Daoy (cell line): Measurements from ENCODE around the gene PEAK1. TPM values are rescaled to one million over a fixed set of nuclear protein-coding genes. Genes with fewer than 3 reads are reported as not detected.

Experiments
- DNase-seq: peaks from one replicate; pipeline ENCODE4 v3.0.0-alpha.2; 2015; ENCODE audit warnings: low read depth
- total RNA-seq: library from RNA; depleted of rRNA; stranded (reverse); fragments of >200 nt; shearing (Covaris generic); gene quantifications from 2 replicates; pipeline ENCODE4 v1.2.3, GENCODE V29; 2014

Gene PEAK1
- total RNA-seq, 1 experiment from 2014 or later: 12.7 TPM

DNA sequence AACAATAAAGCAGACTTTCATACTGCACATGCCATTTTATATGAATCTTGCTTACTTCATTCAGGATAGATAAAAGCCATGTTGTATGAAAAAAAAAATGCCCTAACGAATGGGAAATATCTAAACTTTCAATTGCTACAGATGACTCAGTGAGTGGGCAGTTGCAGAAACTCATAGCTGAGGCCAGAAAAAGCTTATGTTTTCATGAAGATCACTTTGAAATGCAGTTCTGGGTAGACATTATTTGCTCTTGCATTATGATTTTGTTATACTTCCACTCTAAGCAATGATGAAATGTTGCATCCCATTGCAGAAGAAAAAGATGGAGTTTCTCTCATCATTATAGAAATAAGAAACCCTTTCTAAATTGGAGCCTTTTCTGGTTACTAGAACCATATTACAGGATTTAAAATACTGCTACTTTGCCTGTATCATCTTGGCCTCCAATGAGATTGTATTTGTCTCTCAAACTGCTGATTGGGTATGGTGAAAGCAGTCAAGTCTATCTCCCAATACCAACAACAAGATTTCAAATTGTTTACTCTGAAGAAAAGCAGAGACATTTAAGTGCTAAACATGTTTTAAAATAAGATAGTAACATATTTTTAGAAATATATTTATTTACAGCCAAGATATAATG, 17.0 kb downstream of the PEAK1 start:
- DNase-seq: peak; percentile 22

DNA sequence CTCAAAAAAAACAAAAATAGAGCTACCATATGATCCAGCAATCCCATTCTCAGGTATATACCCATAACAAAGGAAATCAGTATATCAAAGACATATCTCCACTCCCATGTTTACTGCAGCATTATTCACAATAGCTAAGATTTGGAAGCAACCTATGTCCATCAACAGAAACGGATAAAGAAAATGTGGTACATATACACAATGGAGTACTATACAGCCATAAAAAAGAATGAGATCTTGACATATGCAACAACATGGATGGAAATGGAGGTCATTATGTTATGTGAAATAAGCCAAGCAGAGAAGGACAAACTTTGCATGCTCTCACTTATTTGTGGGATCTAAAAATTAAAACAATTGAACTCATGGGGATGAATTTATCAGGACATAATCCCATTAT, 19.6 kb downstream of the PEAK1 start:
- no peak for DNase-seq

DNA sequence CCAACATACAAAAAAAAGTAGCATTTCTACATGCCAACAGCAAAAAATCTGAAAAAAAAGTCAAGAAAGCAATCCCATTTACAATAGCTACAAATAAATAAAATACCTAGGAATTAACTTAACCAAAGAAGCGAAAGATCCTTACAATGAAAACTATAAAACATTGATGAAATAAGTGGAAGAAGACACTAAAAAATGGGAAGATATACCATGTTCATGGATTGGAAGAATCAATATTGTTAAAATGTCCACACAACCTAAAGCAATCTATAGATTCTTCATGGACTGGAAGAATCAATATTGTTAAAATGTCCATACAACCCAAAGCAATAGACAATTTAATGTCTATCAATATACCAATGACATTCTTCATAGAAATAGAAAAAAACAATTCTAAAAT, 21.0 kb downstream of the PEAK1 start:
- DNase-seq: no peak

DNA sequence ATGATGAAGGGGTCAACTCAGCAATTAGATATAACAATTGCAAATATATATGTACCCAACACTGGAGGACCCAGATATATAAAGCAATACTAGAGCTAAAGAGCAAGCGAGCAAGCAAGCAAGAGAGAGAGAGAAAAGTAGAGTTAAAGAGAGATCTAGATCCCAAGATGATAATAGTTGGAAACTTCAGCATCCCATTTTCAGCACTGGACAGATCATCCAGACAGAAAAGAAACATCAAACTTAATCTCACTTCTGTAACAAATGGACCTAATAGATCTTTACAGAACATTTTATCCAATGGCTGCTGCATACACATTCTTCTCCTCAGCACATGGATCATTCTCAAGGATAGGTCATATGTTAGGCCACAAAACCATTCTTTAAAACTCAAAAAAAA, 23.2 kb downstream of the PEAK1 start:
- no peak for DNase-seq

DNA sequence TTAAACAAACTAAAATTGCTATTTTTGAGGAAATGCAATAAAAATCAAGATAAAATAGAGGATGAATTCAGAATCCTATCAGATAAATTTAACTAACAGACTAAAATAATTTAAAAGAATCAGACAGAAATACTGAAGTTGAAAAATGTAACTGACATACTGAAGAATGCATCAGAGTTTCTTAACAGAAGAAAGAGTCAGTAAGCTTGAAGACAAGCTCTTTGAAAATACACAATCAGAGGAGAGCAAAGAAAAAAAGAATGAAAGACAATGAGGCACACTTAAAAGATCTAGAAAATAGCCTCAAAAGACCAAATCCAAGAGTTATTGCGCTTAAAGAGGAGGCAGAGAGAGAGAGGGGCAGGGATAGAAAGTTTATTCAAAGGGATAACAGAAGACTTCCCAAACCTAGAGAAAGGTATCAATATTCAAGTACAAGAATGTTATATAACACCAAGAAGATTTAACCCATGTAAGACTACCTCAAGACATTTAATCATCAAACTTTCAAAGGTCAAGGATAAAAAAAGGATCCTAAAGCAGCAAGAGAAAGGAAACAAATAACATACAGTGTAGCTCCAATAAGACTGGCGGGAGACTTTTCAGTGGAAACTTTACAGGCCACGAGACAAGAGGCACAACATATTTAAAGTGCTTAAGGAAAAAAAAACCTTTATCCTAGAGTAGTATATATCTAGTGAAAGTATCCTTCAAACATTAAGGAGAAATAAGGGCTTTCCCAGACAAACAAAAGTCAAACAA, 24.7 kb downstream of the PEAK1 start:
- DNase-seq: no peak

DNA sequence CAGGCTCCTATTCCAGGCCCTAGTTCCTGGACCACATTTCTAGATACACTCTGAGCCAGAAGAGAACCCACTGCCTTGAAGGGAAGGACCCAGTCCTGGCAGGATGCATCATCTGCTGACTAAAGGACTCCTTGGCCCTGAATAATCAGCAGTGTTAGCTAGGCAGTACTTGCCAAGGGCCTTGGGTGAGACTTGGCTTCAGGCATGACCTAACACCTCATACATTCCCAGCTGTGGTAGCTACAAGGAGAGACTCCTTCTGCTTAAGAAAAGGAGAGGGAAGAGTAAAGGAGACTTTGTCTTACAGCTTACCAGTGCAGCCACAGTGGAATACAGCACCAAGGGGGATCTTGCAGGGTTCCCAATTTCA, 26.4 kb downstream of the PEAK1 start:
- DNase-seq: no peak

DNA sequence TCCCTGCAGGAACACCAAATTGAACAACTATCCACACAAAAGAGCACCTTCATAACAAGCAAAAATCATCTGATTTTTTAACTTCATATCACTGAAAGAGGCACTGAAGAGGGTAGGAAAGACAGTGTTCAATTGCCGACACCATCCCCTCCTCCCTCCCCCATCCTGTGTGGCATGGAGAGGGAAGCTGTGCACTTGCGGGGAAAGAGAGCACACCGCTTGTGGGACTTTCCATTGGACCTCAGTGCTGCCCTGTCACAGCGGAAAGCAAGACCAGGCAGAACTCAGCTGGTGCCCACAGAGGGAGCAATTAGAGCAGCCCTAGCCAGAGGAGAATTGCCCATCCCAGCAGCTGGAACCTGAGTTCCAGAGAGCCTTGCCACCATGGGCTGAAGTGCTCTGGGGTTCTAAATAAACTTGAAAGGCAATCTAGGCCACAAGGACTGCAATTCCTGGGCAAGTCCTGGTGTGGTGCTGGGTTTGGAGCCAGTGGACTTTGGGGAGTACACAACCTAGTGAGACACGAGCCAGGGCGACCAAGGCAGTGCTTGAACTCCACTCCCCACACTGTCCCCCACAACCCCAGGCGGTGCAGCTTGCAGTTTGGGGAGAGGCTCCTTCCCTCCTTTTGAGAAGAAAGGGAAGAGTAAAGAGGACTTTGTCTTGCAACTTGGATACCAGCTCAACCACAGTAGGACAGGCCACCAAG, 27.0 kb downstream of the PEAK1 start:
- DNase-seq: no peak

DNA sequence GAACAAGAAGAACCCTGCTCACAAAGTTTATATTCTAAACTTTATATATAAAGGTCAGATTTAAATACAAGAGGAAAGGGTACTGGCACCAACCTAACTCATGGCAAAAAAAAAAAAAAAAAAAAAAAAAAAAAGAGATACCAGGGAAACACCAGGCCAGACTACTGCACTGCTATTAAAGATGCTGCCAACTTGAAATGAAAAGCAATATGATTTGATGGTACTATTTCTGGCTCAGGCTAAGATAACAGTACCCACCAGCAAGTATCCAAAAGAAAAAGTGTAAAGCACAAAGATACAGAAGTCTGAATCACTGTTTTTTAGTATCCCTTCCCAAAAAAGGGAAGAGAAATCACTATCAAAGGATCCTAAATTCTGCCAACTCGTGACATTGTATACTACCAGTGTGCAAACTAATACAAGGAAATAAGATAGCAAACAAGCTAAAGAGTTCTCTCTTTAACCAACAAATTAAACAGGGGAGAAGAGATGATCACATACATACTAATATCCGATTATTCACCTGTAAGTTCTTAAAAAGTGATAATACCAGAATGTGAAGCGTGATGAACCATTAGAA, 28.4 kb downstream of the PEAK1 start:
- DNase-seq: no peak

DNA sequence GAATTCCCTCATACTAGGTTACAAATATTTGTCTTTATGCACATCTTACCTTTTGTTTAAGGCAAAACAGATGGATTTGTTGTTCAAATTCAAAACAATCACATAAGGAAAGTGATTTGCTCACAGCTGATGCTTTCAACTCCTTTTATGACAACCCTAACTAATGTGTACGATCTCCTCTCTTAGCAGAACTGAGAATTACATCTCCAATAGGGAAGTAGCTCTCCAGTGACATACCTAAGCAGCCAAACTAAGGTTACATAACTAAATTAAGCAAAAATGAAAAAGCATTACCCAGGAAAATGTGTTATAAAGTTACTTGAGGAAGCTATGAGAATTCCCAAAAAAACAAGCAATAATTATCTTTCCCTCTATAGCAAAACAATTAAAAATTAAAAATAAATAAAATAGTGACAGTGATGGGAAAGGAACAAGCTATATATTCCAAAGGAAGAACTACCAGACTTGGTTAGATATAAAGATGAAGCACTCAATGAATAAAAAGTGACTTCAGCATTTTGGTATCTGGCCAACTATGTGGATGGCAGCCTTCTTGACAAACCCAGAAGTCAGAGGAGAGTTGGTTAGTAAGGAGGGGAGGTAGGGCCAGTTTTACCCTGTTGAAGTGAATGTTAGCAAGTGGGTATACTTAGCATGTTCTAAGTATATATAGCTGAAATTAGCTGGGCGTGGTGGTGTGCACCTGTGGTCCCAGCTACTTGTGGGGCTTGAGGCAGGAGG, 32.4 kb downstream of the PEAK1 start:
- DNase-seq: no peak

DNA sequence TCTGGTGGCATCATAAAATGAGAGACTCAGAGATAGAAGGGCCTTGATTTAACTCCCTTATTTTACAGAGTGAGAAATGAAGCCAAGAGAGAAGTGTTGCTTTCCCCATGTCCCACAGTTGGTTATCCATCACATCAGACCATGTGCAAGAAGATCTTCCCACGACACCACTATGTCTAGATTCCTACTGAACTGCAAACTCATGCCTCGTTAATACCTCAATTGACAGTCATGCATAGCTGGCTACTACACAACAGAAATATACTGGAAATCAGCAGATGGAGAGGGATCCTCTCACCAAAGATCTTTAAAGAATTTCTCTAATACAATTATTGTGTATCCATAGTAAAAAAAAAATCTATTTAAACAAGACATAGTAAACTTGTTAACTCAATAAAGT, 33.3 kb downstream of the PEAK1 start:
- DNase-seq: no peak

DNA sequence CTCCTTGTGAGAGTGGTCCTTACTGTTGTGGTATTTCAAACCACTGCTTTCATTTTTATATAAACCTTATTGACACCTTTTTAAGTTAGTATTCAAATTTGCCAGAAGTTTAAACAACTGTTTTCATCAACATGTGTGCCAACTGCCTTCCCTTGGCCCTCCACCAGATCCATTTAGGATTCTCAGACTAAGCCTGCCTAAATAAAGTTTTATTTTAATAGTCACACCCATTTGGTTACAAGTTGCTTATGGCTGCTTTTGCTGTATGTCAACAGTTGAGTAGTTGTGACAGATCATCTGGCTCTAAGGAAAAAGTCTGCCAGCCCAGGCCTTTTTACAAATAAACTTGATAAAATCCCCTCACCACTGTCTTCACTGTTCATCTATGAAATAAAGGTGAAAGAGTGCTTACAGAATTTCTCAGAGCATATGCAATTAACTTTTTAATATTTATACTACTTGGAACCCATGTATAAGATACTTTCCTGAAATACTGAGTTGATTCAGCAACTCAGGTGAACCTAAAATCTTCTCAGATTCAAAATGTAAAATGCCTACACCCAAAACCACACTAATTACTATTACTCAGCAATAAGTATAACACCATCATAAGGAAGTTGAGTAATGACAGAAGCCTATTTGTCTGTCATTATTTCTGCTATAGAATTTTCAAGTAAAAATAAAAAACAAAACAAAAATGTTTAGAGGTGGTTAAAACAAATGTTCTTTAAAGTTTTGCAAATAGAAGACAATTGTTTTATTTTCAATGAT, 35.1 kb downstream of the PEAK1 start:
- DNase-seq: no peak

DNA sequence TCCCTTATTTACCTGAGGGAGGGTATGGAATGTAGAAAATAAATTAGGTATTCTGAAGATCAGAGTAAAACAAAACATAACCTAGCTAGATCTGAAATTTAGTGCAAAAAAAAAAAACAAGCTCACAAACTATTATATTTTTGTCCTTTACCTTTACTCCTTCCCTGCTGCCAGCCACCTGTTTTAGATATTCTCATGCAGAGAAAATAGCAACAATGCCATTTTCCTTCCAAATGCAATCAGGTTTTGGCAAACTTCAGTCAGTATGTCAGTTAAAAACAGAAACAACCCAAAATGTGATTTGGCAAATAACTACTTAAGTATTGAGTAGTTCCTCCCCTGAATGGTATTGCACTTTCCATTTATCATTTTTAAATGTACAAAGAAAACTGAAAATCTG, 35.8 kb downstream of the PEAK1 start:
- no peak for DNase-seq

DNA sequence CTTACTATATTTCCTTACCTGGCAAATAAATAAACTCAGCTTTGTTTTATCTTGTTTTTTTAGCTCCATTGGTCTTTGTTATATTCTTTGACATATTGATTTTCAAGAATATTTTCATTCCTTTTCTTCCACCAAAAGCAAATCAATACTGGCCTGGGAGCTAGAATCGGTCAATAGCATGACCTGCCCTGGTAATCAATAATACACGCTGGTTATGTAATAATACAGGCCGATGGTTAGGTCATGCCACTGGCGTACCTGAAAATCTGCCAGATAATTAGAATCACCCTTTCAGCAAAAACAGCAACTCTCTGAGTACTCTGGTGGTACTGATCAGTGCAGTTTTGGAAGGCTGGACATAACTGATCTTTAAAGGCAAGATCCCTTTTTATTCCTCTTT, 39.9 kb downstream of the PEAK1 start:
- no peak for DNase-seq

DNA sequence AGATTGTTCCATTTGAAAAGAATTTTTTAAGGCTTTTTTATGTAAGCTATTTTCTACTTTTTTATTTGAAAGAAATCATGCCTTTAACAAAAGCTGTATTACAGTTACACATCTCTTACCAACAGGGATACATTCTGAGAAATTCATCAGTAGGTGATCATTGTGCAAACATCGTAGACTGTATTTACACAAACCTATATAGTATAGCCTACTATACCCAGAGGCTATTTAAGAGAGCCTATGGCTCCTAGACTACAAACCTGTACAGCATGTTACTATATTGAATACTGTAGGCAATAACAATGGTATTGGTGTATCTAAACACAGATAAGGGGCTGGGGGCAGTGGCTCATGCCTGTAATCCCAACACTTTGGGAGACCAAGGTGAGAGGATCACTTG, 43.1 kb downstream of the PEAK1 start:
- DNase-seq: no peak

DNA sequence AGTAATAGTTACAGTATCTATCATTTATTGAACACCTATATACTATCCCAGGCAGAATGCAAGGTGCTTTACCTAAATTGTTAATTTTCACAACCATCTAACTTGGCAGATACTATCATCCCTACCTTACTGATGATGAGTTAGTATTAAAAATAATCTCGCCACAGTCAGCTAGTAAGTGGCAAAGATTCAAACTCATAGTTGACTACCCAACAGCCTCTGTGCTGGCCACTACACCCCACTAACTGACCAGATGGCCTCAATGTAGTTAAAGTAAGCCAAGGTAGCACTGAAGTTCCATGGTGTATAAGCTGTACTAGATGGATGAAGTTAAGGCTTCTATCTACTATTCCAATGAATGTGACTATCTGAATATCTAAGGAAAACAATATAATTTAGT, 44.8 kb downstream of the PEAK1 start:
- DNase-seq: no peak

DNA sequence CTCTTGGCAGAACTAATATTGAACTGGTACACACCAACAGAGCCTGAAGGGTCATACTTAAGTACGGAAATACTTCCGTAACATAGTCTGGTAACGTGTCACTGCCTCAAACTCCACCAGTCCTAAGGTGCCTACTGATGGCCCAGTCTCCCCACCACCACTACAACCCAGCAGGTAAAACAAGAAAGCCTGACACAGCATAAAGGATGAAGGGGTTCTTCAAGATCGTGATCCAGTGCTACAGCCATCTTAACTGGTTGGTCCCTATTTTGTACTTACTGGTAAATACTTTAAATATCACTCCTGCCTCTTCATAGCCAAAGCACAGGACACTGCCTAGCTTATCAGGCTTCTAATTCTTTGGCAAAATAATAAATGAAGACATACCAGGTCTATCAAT, 46.5 kb downstream of the PEAK1 start:
- DNase-seq: no peak

DNA sequence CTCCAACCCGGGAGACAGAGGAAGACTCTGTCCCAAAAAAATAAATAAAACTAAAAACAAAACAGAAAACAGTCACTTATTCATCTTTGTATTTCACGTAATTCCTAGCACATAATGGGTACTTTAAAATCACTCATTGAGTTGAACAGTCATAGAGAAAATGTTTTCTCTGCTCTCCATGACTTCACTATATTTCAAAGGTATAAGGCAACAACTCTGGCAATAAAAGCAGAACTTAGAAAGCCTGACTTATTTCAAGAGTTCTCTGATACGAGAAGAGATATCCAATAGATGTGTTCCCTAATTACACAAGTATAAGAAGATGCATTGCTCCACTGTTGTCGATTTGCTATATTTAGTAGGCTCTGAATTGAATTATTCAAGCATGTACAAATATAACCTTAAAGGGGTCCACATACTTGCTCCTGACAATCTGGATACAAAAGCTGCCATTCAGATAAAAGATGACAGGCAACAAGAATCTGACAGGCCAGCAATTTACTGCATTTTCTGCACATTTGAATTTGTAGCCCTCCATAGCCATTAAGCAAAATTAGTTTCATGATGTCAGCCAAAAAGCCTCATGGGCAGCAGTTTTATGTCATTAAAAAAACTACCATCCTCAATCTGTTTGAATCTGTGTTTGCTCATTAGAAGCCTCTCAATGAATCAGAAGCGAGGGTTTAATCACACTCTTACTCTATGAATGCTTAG, 47.9 kb downstream of the PEAK1 start:
- no peak for DNase-seq

DNA sequence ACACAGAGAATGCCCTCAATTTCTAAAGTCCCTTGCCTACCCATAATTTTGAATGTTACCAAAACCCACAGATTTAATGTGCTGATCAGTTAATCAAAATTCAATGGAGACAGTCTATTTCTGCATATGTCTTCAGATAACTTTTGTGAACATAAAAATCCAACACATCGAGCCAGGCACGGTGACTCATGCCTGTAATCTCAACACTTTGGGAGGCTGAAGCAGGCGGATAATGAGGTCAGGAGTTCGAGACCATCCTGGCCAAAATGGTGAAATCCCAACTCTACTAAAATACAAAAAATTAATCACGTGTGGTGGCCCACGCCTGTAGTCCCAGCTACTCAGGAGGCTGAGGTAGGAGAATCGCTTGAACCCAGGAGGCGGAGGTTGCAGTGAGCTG, 49.3 kb downstream of the PEAK1 start:
- peak; percentile 9 for DNase-seq

DNA sequence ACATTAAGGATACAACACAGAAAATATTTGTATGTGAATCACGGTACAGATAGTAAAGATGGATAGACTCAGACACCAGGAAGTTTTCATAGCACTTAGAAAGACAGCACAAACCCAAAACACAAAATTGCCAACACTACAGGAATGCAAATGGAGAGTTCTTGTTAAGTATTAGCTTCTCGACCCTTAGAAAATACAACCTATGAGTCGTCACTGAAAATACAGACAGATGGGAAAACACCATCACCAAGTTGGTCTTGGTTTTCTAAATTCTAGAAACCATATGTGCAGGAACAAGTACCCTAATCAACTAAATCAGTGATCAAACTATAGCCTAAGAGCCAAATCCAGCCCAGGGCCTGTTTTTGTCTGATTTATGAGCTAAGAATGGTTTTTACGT, 50.7 kb downstream of the PEAK1 start:
- no peak for DNase-seq

DNA sequence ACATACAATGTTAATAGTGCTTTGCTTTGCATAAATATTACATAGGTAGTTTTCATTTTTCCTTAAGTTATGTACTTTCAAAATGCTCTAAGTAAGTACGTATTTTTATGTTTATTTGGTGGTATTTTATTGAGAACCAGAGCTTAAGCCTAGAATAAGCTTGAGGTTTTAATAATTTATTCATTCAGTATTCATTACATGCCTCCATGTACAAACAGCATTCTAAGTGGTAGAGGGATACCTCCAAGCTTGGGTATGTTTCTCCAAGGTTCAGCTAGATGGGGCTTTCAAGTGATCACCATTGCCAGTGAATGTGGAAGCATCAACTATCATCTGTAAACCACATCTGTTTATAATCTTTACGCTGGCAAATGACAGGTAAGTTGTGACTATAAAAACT, 52.3 kb downstream of the PEAK1 start:
- no peak for DNase-seq

DNA sequence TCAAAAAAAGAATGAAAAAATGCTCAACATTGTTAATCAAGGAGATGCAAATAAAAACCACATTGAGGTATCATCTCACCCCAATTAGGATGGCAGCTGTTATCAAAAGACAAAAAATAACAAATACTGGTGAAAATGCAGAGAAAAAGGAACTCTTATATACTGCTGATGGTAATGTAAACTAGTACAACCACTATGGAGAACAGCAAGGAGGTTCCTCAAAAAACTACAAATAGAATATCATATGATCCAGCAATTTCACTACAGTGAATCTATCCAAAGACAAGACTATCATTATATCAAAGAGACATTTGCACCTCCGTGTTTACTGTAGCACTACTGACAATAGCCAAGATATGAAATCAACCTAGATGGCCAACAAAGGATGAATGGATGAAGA, 58.4 kb downstream of the PEAK1 start:
- DNase-seq: no peak
